Uterus (tissue), 4 donors: ENCODE measurements around the gene GPR61. TPM values are rescaled to one million over a fixed set of nuclear protein-coding genes. Genes with fewer than 3 reads are reported as not detected.

Experiments
- DNase-seq, 2 donors: peaks; one replicate each; pipeline ENCODE4 v3.0.0-alpha.2; 2019 to 2020
- H3K27ac ChIP-seq, 2 donors: fragments of 200-600 bp; sonication (generic); 1 replicate in 1 of 2; 2 replicates in 1 of 2; pipeline ENCODE4 v1.5.1; 2016 to 2018
- H3K27me3 ChIP-seq, 2 donors: fragments of 200-600 bp; sonication (generic); one replicate each; pipeline ENCODE4 v1.5.1; 2018 to 2019; ENCODE audit warnings: control low read depth in 1 of 2
- H3K36me3 ChIP-seq, 2 donors: fragments of 200-600 bp; sonication (generic); one replicate each; pipeline ENCODE4 v1.5.1; 2019; ENCODE audit warnings: control low read depth in 1 of 2
- H3K4me1 ChIP-seq, 2 donors: fragments of 200-600 bp; sonication (generic); one replicate each; pipeline ENCODE4 v1.5.1; 2018 to 2019; ENCODE audit warnings: control low read depth in 1 of 2
- H3K4me3 ChIP-seq, 2 donors: fragments of 200-600 bp; sonication (generic); 1 replicate in 1 of 2; 2 replicates in 1 of 2; pipeline ENCODE4 v1.5.1; 2018 to 2019; ENCODE audit warnings: mild to moderate bottlenecking in 1 of 2
- H3K9me3 ChIP-seq, 2 donors: fragments of 200-600 bp; sonication (generic); one replicate each; pipeline ENCODE4 v1.5.1; 2019; ENCODE audit warnings: control low read depth in 1 of 2
- POLR2A ChIP-seq, 2 donors: fragments of 450-650 bp; IDR thresholded peaks; one replicate each; pipeline ENCODE4 v1.6.1; 2016; ENCODE audit warnings: antibody characterized with exemption in 2 of 2, mild to moderate bottlenecking in 1 of 2, moderate library complexity in 1 of 2
- intact Hi-C: fragments of 100-400 bp; cut with DNase I; formaldehyde crosslinking; loops from one replicate; pipeline ENCODE4 v1.15.1; 2023; ENCODE audit warnings: low total_unique reads
- small RNA-seq: library from RNA; depleted of rRNA; stranded (forward); fragments of <200 nt; gene quantifications from one replicate; pipeline ENCODE3, GENCODE V24; 2016
- total RNA-seq, 4 donors: library from RNA; depleted of rRNA in 3 of 4; stranded (reverse); fragments of >200 nt in 3 of 4; gene quantifications; one replicate each; pipeline versions ENCODE4 v1.1.0 to v1.2.4, GENCODE V29; 2014 to 2023
- TF ChIP-seq, protein P1 (sequence below), 4 experiments: fragments of 200-600 bp in 2 of 4; fragments of 450-650 bp in 2 of 4; sonication (generic) in 2 of 4; IDR thresholded peaks; one replicate each; pipeline ENCODE4 v1.5.1; 2016 to 2019; ENCODE audit warnings: antibody characterized with exemption in 4 of 4, mild to moderate bottlenecking in 2 of 4, moderate library complexity in 1 of 4
- donor health status: DM: yes; HTN: yes; CAD: no.

GPR61 gene
- total RNA-seq, 4 donors from 2014 or later: 0.41 TPM; not detected in 3

DNA sequence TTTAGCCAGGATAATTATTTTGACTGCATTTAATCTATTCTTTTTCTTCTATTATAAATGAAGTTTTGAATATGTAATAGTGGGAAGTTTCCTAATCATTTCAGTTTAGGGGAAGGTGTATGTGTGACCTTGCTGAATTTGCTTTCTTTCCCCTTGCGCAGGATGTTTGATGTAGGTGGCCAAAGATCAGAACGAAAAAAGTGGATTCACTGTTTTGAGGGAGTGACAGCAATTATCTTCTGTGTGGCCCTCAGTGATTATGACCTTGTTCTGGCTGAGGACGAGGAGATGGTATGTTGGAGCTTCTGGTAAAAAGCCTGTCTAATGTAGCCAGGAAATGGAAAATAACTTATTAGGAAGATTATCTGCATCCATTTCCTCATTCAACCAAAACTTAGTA lies 46.4 kb downstream of the GPR61 start:
- no peak for DNase-seq
- Histone ChIP-seq H3K27ac (no peak overlapping the region), H3K4me3 (no peak overlapping the region), H3K4me1 (no peaks in the 10 kb centered on the region), H3K9me3 (no peaks in the 10 kb centered on the region), H3K36me3 (no peaks in the 10 kb centered on the region), H3K27me3 (no peaks in the 10 kb centered on the region)
- TF ChIP-seq, protein P1, sequence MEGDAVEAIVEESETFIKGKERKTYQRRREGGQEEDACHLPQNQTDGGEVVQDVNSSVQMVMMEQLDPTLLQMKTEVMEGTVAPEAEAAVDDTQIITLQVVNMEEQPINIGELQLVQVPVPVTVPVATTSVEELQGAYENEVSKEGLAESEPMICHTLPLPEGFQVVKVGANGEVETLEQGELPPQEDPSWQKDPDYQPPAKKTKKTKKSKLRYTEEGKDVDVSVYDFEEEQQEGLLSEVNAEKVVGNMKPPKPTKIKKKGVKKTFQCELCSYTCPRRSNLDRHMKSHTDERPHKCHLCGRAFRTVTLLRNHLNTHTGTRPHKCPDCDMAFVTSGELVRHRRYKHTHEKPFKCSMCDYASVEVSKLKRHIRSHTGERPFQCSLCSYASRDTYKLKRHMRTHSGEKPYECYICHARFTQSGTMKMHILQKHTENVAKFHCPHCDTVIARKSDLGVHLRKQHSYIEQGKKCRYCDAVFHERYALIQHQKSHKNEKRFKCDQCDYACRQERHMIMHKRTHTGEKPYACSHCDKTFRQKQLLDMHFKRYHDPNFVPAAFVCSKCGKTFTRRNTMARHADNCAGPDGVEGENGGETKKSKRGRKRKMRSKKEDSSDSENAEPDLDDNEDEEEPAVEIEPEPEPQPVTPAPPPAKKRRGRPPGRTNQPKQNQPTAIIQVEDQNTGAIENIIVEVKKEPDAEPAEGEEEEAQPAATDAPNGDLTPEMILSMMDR (IDR thresholded peaks at IDR 0.05): no peak
- no peak for TF ChIP-seq POLR2A (IDR thresholded peaks at IDR 0.05)
- intact Hi-C loops: no loop called here

DNA sequence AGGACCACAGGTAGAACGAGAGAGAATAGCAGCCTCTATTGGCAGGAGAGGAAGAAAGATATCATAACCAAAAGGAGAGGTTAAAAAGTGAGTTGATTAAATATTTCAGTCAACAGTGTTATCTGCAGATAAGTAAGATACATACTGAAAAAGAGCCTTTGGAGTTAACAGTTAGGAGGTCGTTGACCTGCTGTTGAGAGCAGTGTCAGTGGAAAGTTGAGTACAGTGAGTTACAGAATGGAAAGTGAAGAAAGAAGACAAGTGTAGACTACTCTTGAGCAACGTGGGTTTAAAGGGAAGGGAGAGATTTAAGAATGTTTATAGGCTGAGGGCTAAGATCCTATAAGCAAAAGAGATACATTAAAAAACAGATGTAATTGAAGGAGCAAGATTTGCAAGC lies 49.5 kb downstream of the GPR61 start:
- no peak for DNase-seq
- no peak overlapping the region for H3K27ac ChIP-seq
- no peaks in the 10 kb centered on the region for H3K27me3 ChIP-seq
- no peaks in the 10 kb centered on the region for H3K9me3 ChIP-seq
- no peak for TF ChIP-seq POLR2A (IDR thresholded peaks at IDR 0.05)
- TF ChIP-seq, protein P1 (IDR thresholded peaks at IDR 0.05): no peak
- no peaks in the 10 kb centered on the region for H3K36me3 ChIP-seq
- no peaks in the 10 kb centered on the region for H3K4me1 ChIP-seq
- no peak overlapping the region for H3K4me3 ChIP-seq
- intact Hi-C loops: no loop called here

DNA sequence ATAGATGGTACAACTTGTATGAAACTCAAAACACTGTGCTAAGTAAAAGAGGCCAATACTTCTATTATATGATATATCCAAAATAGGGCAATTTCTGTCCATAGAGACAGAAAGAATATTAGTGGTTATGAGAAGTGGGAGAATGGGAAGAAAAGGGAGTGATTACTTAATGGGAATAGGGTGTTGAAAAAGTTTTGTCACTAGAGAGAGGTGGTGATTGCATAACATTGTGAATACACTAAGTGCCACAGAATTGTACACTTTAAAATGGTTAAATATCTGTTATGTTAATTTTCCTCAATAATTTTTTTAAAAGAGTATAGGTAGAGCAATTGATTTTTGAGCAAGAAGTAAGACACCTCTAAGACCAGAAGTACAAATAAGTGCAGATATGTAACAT lies 50.0 kb downstream of the GPR61 start:
- intact Hi-C loops: no loop called here
- H3K36me3 ChIP-seq: no peaks in the 10 kb centered on the region
- no peaks in the 10 kb centered on the region for H3K27me3 ChIP-seq
- no peaks in the 10 kb centered on the region for H3K9me3 ChIP-seq
- DNase-seq: no peak
- no peaks in the 10 kb centered on the region for H3K4me1 ChIP-seq
- TF ChIP-seq POLR2A (IDR thresholded peaks at IDR 0.05): no peak
- TF ChIP-seq, protein P1 (IDR thresholded peaks at IDR 0.05): no peak
- H3K27ac ChIP-seq: no peak overlapping the region
- H3K4me3 ChIP-seq: no peak overlapping the region

DNA sequence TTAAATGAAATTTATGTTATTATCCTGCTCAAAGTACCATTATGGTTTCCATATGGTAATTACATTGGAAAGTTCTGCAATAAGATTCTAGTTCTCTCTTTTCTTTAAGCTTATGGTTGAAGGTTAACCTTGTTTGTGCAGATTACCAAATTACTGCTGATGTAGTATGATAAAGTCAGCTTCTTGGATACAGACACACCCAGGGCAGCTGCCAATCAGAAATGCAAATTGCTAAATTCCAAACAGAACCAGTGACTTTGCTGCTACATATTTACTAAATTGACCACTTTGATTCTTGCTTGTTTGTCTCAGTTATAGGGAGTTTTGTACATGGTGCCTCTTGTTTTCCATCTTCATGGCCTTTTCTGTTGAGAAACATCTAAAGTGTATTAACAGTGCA lies 53.2 kb downstream of the GPR61 start:
- no peak for DNase-seq
- no peaks in the 10 kb centered on the region for H3K36me3 ChIP-seq
- intact Hi-C loops: no loop called here
- no peaks in the 10 kb centered on the region for H3K27me3 ChIP-seq
- no peak overlapping the region for H3K4me3 ChIP-seq
- H3K9me3 ChIP-seq: no peaks in the 10 kb centered on the region
- TF ChIP-seq POLR2A (IDR thresholded peaks at IDR 0.05): no peak
- TF ChIP-seq, protein P1 (IDR thresholded peaks at IDR 0.05): no peak
- no peak overlapping the region for H3K27ac ChIP-seq
- H3K4me1 ChIP-seq: no peaks in the 10 kb centered on the region

DNA sequence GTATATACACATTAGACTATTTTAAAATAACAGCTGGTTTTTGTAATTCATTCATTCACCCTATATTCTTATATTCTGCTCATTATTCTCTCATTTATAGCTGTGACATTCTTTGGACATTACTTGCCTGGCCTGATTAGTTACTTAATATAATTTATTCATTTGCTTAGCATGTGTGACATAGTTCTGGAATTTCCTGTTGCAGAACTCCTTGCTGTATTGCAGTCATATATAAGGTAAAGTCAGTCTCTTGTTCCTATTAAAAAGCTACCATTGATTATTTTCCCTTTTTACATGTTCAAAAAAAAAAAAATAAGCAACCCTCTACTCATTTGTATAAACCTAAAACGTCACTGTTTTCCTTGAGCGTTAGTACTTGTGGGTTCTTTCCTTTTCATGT lies 55.9 kb downstream of the GPR61 start:
- Histone ChIP-seq H3K27ac (no peak overlapping the region), H3K27me3 (no peaks in the 10 kb centered on the region), H3K4me3 (no peak overlapping the region), H3K9me3 (no peaks in the 10 kb centered on the region), H3K4me1 (no peaks in the 10 kb centered on the region), H3K36me3 (no peaks in the 10 kb centered on the region)
- DNase-seq: no peak
- intact Hi-C loops: no loop called here
- TF ChIP-seq POLR2A (IDR thresholded peaks at IDR 0.05): no peak
- TF ChIP-seq, protein P1 (IDR thresholded peaks at IDR 0.05): no peak

Small RNAs within 50 kb of the gene (small RNA-seq; reads per million reads assigned to genes)
- not detected for gene RNU6V

Other genes with a start within 250 kb of the GPR61 start
- gene MYBPHL, start 232.9 kb upstream of the GPR61 start, total RNA-seq: under 1 TPM in 1 of 4 donors, not detected in 3; 0.76 TPM
- gene SORT1, start 142.0 kb upstream of the GPR61 start, total RNA-seq: 10 to 100 TPM; 20.2 to 43.4 (median 27.9) TPM
- 10 to 100 TPM; 12.6 to 65.8 (median 40.7) TPM for gene PSMA5, start 113.4 kb upstream of the GPR61 start, total RNA-seq
- 1 to 10 TPM in 3 of 4 donors, under 1 TPM in 1; 0.48 to 5.9 (median 2.3) TPM for gene SYPL2, start 73.3 kb upstream of the GPR61 start, total RNA-seq
- 1 to 10 TPM; 4.1 to 6.7 (median 4.7) TPM for gene ATXN7L2, start 56.0 kb upstream of the GPR61 start, total RNA-seq
- 10 to 100 TPM in 1 of 4 donors, 1 to 10 TPM in 3; 1.8 to 11.0 (median 8.4) TPM for gene CYB561D1, start 45.8 kb upstream of the GPR61 start, total RNA-seq
- 10 to 100 TPM in 1 of 4 donors, 1 to 10 TPM in 3; 1.0 to 10.1 (median 3.8) TPM for gene AMIGO1, start 30.1 kb upstream of the GPR61 start, total RNA-seq
- gene GNAI3, start 8.7 kb downstream of the GPR61 start, total RNA-seq: 10 to 100 TPM in 1 of 4 donors, 1 to 10 TPM in 3; 2.3 to 20.0 (median 5.8) TPM
- gene GNAT2, start 79.7 kb downstream of the GPR61 start, total RNA-seq: not detected
- gene AMPD2, start 80.0 kb downstream of the GPR61 start, total RNA-seq: 10 to 100 TPM; 30.9 to 91.2 (median 73.2) TPM
- 10 to 100 TPM in 3 of 4 donors, 1 to 10 TPM in 1; 7.6 to 43.5 (median 20.7) TPM for gene GSTM4, start 116.2 kb downstream of the GPR61 start, total RNA-seq
- gene GSTM2, start 128.2 kb downstream of the GPR61 start, total RNA-seq: 100 to 1,000 TPM in 1 of 4 donors, 10 to 100 TPM in 3; 32.1 to 154 (median 72.1) TPM
- 1 to 10 TPM in 1 of 4 donors, not detected in 3; 9.4 TPM for gene GSTM1, start 147.9 kb downstream of the GPR61 start, total RNA-seq
- gene GSTM5, start 172.4 kb downstream of the GPR61 start, total RNA-seq: 10 to 100 TPM in 3 of 4 donors, under 1 TPM in 1; 0.51 to 24.8 (median 22.3) TPM
- gene GSTM3, start 201.2 kb downstream of the GPR61 start, total RNA-seq: 100 to 1,000 TPM in 1 of 4 donors, 10 to 100 TPM in 3; 39.1 to 104 (median 61.0) TPM
- gene EPS8L3, start 224.1 kb downstream of the GPR61 start, total RNA-seq: under 1 TPM in 2 of 4 donors, not detected in 2; 0.26 to 0.29 TPM